ENCODE measurements around the gene STK31. TPM values are rescaled to one million over a fixed set of nuclear protein-coding genes. Genes with fewer than 3 reads are reported as not detected.

Gene STK31
- polyA plus RNA-seq, 2 of the 4 experiments (the other 2 are of a cell fraction) = 2.3 to 3.9 TPM

- no peak for FAIRE-seq
- Histone ChIP-seq H3K9me3 (no peaks in the 10 kb centered on the region), H3K4me1 (no peaks in the 10 kb centered on the region), H3K27ac (no peak overlapping the region), H3K4me2 (no peak overlapping the region), H3K4me3 (no peak overlapping the region)
- TF ChIP-seq SREBF2 (IDR thresholded peaks at IDR 0.05) = no peak
- TF ChIP-seq CEBPB (IDR thresholded peaks at IDR 0.05) = no peak
- no peak for TF ChIP-seq HEYL (CRISPR knock-in tag; IDR thresholded peaks at IDR 0.05)
- TF ChIP-seq HMGXB4 (CRISPR knock-in tag; IDR thresholded peaks at IDR 0.05; ENCODE audit: borderline replicate concordance) = no peak
- TF ChIP-seq EHMT2 (IDR thresholded peaks at IDR 0.05; ENCODE audit: low read depth) = no peak
- TF ChIP-seq POLR2AphosphoS2 (conservative IDR thresholded peaks at IDR 0.05; ENCODE audit: low read length) = no peak
- no peak for TF ChIP-seq TFCP2L1 (CRISPR knock-in tag; IDR thresholded peaks at IDR 0.05)
- no peak for TF ChIP-seq CTCF (IDR thresholded peaks at IDR 0.05)
- no peak for TF ChIP-seq ATOH8 (CRISPR knock-in tag; IDR thresholded peaks at IDR 0.05; ENCODE audit: low read depth)
- no peak for TF ChIP-seq NPAS2 (CRISPR knock-in tag; IDR thresholded peaks at IDR 0.05; ENCODE audit: borderline replicate concordance)
- TF ChIP-seq FOXS1 (CRISPR knock-in tag; IDR thresholded peaks at IDR 0.05) = no peak
- no peak for TF ChIP-seq CBX8 (IDR thresholded peaks at IDR 0.05)
- TF ChIP-seq HDAC2 (IDR thresholded peaks at IDR 0.05) = no peak
- TF ChIP-seq FOSL2 (IDR thresholded peaks at IDR 0.05) = no peak
- TF ChIP-seq FOSL2 (CRISPR knock-in tag; IDR thresholded peaks at IDR 0.05) = no peak
- no peak for TF ChIP-seq KDM5A (IDR thresholded peaks at IDR 0.05)
- DNase-seq (ENCODE audit: low read depth in 1 of 2, low spot score in 1 of 2) = no peak
- ChIA-PET POLR2A (no interaction called here), CTCF (no interaction called here)
- ATAC-seq = no peak
Observed at GRCh38 chr7:23742051-23742450, 32.0 kb downstream of the STK31 start.

GRCh38 chr7:23743226-23743625 lies 33.2 kb downstream of the STK31 start:
- no peak overlapping the region for H3K27ac ChIP-seq
- CTCF ChIA-PET = no interaction called here

More at GRCh38 chr7:23743226-23743625, 33.2 kb downstream of the STK31 start:
- TF ChIP-seq RNF2 (IDR thresholded peaks at IDR 0.05; ENCODE audit: borderline replicate concordance, low read depth) (no peak), RCOR1 (IDR thresholded peaks at IDR 0.05; ENCODE audit: low read depth, low read length) (no peak), CHD2 (IDR thresholded peaks at IDR 0.05; ENCODE audit: low read length, partially characterized antibody) (no peak), JUN (IDR thresholded peaks at IDR 0.05) (no peak), TFCP2L1 (CRISPR knock-in tag; IDR thresholded peaks at IDR 0.05) (no peak), ZNF302 (CRISPR knock-in tag; IDR thresholded peaks at IDR 0.05) (no peak), BCL3 (IDR thresholded peaks at IDR 0.05) (no peak), NFE2L2 (conservative IDR thresholded peaks at IDR 0.05; ENCODE audit: low read length) (no peak), POLR2AphosphoS2 (conservative IDR thresholded peaks at IDR 0.05; ENCODE audit: low read length) (no peak), CTCF (IDR thresholded peaks at IDR 0.05) (no peak), ELK1 (IDR thresholded peaks at IDR 0.05; ENCODE audit: low read depth, low read length) (no peak)
- WGBS (ENCODE audit: missing lambda C conversion rate) = 64% methylated on average over 4 of the region's 4 CpGs
- Histone ChIP-seq H3K9me3 (no peaks in the 10 kb centered on the region), H3K4me2 (no peak overlapping the region), H3K4me1 (no peaks in the 10 kb centered on the region), H3K4me3 (no peak overlapping the region)
- FAIRE-seq (no peak), ATAC-seq (no peak), DNase-seq (ENCODE audit: low read depth in 1 of 2, low spot score in 1 of 2) (no peak)
- POLR2A ChIA-PET = no interaction called here

Measured in A549 (cell line).